Activated CD4-positive, alpha-beta memory T cell treated with anti-CD3 and anti-CD28 coated beads, Interleukin-2, amount 10 ng/mL, durations not matched to agents 7 days and 5 days (primary cell): Measurements from ENCODE around the gene DLG5. TPM values are rescaled to one million over a fixed set of nuclear protein-coding genes. Genes with fewer than 3 reads are reported as not detected.

ENCODE experiments used
- CTCF ChIA-PET: fragments of 350-600 bp; sonication (Branson Sonifier 250); formaldehyde crosslinking; loops from one replicate; lab custom pipeline; 2021; ENCODE audit warnings: antibody characterized with exemption, inconsistent platforms; lab: Charles Lee
- POLR2A ChIA-PET: fragments of 350-600 bp; sonication (Branson Sonifier 250); formaldehyde crosslinking; loops from one replicate; lab custom pipeline; 2021; ENCODE audit warnings: antibody characterized with exemption; lab: Charles Lee
- DNase-seq: peaks from one replicate; pipeline ENCODE4 v3.0.0-alpha.2; 2020
- H3K27ac Mint-ChIP-seq: one replicate; pipeline ENCODE4 v1.8.0; 2021; ENCODE audit warnings: mild to moderate bottlenecking, mixed read lengths
- H3K27me3 Mint-ChIP-seq: one replicate; pipeline ENCODE4 v1.8.0; 2021; ENCODE audit warnings: mixed read lengths
- H3K36me3 Mint-ChIP-seq: one replicate; pipeline ENCODE4 v1.8.0; 2021; ENCODE audit warnings: low read depth, mixed read lengths
- H3K4me1 Mint-ChIP-seq: one replicate; pipeline ENCODE4 v1.8.0; 2021; ENCODE audit warnings: mixed read lengths
- H3K4me3 Mint-ChIP-seq: one replicate; pipeline ENCODE4 v1.8.0; 2021; ENCODE audit warnings: mild to moderate bottlenecking, mixed read lengths
- H3K9me3 Mint-ChIP-seq: one replicate; pipeline ENCODE4 v1.8.0; 2021; ENCODE audit warnings: mixed read lengths
- total RNA-seq, 2 experiments: library from RNA; stranded (reverse); gene quantifications; one replicate each; pipeline ENCODE4 v1.2.3, GENCODE V29; 2021

DLG5 gene
- total RNA-seq, 2 experiments from 2014 or later, result 9.6 to 9.9 TPM

DNA sequence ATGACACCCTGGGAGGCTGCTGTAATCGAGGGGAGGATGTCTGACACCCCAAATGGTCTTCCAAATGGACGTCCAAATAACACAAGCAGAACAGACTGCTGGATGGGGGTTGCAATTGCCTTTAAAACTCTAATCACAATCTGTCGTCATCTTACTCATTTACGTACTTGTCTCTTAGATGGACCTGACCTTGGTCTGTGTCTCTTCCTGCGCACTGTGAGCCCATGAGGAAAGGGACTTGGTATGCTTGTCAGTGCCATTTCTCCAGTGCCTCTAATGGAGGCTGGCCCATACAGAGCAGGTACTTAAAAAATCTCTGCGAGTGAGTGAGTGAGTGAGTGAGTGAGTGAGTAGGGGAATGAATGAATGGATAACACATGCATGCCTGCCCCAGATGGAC is 93.3 kb downstream of the DLG5 start:
- no peak overlapping the region for H3K4me3 Mint-ChIP-seq
- DNase-seq, result no peak
- H3K27me3 Mint-ChIP-seq, result no peaks in the 10 kb centered on the region
- H3K9me3 Mint-ChIP-seq, result no peaks in the 10 kb centered on the region
- peaks cover 35% of the 10 kb centered on the region for H3K4me1 Mint-ChIP-seq
- ChIA-PET POLR2A (interaction anchor here (0.8 kb wide), 1 partner anchor 122 kb away, joined by 3 read pairs; no protein-coding TSS in a partner anchor), CTCF (no interaction called here)
- H3K36me3 Mint-ChIP-seq, result no peaks in the 10 kb centered on the region
- H3K27ac Mint-ChIP-seq, result no peak overlapping the region

- peak overlapping the region; percentile 35 for H3K27ac Mint-ChIP-seq
- ChIA-PET POLR2A (interaction anchor here (0.8 kb wide), 1 partner anchor 121 kb away, joined by 3 read pairs; no protein-coding TSS in a partner anchor), CTCF (no interaction called here)
- H3K9me3 Mint-ChIP-seq, result no peaks in the 10 kb centered on the region
- H3K36me3 Mint-ChIP-seq, result no peaks in the 10 kb centered on the region
- peaks cover 27% of the 10 kb centered on the region for H3K4me1 Mint-ChIP-seq
- H3K27me3 Mint-ChIP-seq, result no peaks in the 10 kb centered on the region
- no peak overlapping the region for H3K4me3 Mint-ChIP-seq
- DNase-seq, result peak; percentile 46
Measured at GRCh38 chr10:77832238-77832637, 94.3 kb downstream of the DLG5 start.

DNA sequence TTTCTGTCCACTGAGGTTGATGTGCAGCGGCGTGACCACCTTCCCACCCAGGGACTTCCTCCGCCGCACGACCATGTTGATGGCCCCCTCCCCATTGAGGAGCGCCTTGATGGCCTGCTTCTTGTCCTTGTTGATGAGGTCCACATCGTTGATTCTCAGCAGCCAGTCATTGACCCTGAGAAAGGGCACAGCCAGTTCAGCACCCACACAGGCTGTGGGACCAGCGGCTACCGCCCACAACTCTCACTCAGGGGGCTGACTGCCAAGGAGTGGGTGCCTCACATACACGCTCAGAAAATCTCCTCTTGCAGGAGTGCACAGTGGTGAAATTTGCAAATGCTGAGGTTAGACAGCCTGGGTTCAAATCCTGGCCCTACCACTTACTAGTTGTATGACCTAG is 97.2 kb downstream of the DLG5 start:
- Mint-ChIP-seq H3K27ac (no peak overlapping the region), H3K4me1 (peaks cover 9% of the 10 kb centered on the region), H3K36me3 (no peaks in the 10 kb centered on the region), H3K27me3 (no peaks in the 10 kb centered on the region), H3K9me3 (no peaks in the 10 kb centered on the region), H3K4me3 (no peak overlapping the region)
- POLR2A ChIA-PET, result no interaction called here
- no peak for DNase-seq
- CTCF ChIA-PET, result no interaction called here

DNA sequence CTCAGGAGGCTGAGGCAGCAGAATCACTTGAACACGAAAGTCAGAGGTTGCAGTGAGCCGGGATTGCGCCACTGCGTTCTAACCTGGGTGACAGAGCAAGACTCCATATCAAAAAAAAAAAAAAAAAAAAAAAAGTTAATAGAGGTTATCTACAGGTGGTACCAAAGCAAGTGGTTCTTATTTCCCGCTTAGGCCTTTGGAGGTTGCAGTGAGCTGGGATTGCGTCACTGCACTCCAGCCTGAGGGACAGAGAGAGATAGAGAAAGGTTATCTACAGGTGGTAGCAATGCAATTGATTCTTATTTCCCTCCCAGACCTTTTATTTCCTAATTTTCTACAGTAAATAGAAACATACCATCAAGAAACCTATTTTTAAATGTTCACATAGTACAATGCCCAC is 98.2 kb downstream of the DLG5 start:
- Mint-ChIP-seq H3K9me3 (no peaks in the 10 kb centered on the region), H3K4me1 (peaks cover 9% of the 10 kb centered on the region), H3K4me3 (no peak overlapping the region), H3K36me3 (no peaks in the 10 kb centered on the region), H3K27me3 (no peaks in the 10 kb centered on the region), H3K27ac (no peak overlapping the region)
- CTCF ChIA-PET, result no interaction called here
- POLR2A ChIA-PET, result no interaction called here
- no peak for DNase-seq

DNA sequence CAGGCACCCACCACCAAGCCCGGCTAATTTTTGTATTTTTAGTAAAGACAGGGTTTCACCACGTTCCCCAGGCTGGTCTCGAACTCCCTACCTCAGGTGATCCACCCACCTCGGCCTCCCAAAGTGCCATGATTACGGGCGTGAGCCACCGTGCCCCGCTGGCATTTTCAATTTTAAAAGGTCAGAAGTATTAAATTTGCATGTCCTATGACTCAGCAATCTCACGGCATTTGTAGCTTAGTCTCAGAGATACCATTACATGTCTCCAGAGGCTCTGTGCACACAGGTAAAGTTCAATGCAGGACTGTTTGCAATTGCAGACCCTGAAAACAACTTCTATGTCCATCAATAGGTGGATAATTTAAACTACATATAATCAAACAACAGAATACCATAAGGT is 99.2 kb downstream of the DLG5 start:
- CTCF ChIA-PET, result no interaction called here
- Mint-ChIP-seq H3K27ac (no peak overlapping the region), H3K4me3 (no peak overlapping the region), H3K27me3 (no peaks in the 10 kb centered on the region), H3K9me3 (no peaks in the 10 kb centered on the region), H3K4me1 (peaks cover 7% of the 10 kb centered on the region), H3K36me3 (no peaks in the 10 kb centered on the region)
- no peak for DNase-seq
- POLR2A ChIA-PET, result no interaction called here

- no peak overlapping the region for H3K4me3 Mint-ChIP-seq
- no peak overlapping the region for H3K27ac Mint-ChIP-seq
- H3K9me3 Mint-ChIP-seq, result no peaks in the 10 kb centered on the region
- DNase-seq, result no peak
- POLR2A ChIA-PET, result no interaction called here
- H3K4me1 Mint-ChIP-seq, result no peaks in the 10 kb centered on the region
- CTCF ChIA-PET, result no interaction called here
- no peaks in the 10 kb centered on the region for H3K27me3 Mint-ChIP-seq
- H3K36me3 Mint-ChIP-seq, result no peaks in the 10 kb centered on the region
Measured at GRCh38 chr10:77825965-77826364, 100.6 kb downstream of the DLG5 start.

- no peaks in the 10 kb centered on the region for H3K27me3 Mint-ChIP-seq
- DNase-seq, result no peak
- peaks cover 7% of the 10 kb centered on the region for H3K4me1 Mint-ChIP-seq
- POLR2A ChIA-PET, result no interaction called here
- CTCF ChIA-PET, result no interaction called here
- H3K27ac Mint-ChIP-seq, result no peak overlapping the region
- H3K36me3 Mint-ChIP-seq, result no peaks in the 10 kb centered on the region
- no peak overlapping the region for H3K4me3 Mint-ChIP-seq
- H3K9me3 Mint-ChIP-seq, result no peaks in the 10 kb centered on the region
Measured at GRCh38 chr10:77824908-77825307, 101.6 kb downstream of the DLG5 start.

GRCh38 chr10:77823811-77824542 is 102.6 kb downstream of the DLG5 start:
- H3K4me1 Mint-ChIP-seq, result peaks cover 7% of the 10 kb centered on the region
- H3K27me3 Mint-ChIP-seq, result no peaks in the 10 kb centered on the region
- no peaks in the 10 kb centered on the region for H3K9me3 Mint-ChIP-seq
- ChIA-PET POLR2A (no interaction called here), CTCF (no interaction called here)
- no peak overlapping the region for H3K4me3 Mint-ChIP-seq
- no peak for DNase-seq
- H3K27ac Mint-ChIP-seq, result peak overlapping the region; percentile 7
- no peaks in the 10 kb centered on the region for H3K36me3 Mint-ChIP-seq

DNA sequence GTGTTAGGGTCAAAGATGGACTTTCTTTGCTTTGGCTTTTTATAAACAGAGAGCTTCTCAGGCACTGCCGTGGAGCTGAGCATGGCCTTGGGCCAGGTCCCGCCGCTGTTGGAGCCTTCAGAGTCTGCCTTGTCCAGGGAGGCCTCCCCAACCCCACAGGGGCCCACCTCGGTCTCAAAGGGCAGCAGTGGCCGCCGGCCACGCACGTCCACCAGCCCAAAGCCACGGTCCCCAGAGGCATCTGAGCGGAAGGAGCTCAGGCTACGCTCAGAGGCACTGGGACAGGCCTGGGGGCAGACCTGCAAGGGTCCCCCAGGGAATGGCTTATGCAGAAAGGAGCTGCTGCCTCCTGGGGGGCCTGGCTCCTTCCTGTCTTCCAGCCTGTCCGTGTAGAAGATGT is 105.0 kb downstream of the DLG5 start:
- CTCF ChIA-PET, result no interaction called here
- H3K4me1 Mint-ChIP-seq, result peaks cover 7% of the 10 kb centered on the region
- H3K27me3 Mint-ChIP-seq, result no peaks in the 10 kb centered on the region
- H3K9me3 Mint-ChIP-seq, result no peaks in the 10 kb centered on the region
- H3K27ac Mint-ChIP-seq, result no peak overlapping the region
- no peak overlapping the region for H3K4me3 Mint-ChIP-seq
- no peaks in the 10 kb centered on the region for H3K36me3 Mint-ChIP-seq
- DNase-seq, result no peak
- POLR2A ChIA-PET, result no interaction called here

DNA sequence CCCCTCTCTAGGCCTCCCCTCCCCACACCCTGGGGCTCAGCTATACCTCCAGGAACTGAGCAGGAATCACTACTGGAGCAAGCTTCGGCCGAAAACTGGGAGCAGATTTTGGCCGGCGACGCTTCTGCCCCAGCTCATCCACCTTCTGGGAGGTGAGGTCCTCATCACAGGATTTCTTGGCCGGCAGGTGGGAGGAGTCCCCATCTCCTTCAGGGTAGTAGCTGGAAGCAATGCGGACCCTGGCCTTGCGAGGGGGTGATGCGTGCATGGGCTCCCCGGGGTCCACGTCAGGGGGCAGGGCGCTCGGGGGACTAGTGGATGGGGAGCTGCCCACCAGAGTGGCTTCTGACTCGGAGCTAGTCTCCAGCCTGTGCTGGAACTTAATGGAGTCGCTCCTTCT is 105.5 kb downstream of the DLG5 start:
- ChIA-PET POLR2A (interaction anchor here (1.3 kb wide), 1 partner anchor 15 kb away, joined by 4 read pairs; no protein-coding TSS in a partner anchor), CTCF (no interaction called here)
- peaks cover 7% of the 10 kb centered on the region for H3K4me1 Mint-ChIP-seq
- no peak for DNase-seq
- H3K4me3 Mint-ChIP-seq, result no peak overlapping the region
- H3K27ac Mint-ChIP-seq, result no peak overlapping the region
- H3K9me3 Mint-ChIP-seq, result no peaks in the 10 kb centered on the region
- H3K36me3 Mint-ChIP-seq, result no peaks in the 10 kb centered on the region
- H3K27me3 Mint-ChIP-seq, result no peaks in the 10 kb centered on the region

DNA sequence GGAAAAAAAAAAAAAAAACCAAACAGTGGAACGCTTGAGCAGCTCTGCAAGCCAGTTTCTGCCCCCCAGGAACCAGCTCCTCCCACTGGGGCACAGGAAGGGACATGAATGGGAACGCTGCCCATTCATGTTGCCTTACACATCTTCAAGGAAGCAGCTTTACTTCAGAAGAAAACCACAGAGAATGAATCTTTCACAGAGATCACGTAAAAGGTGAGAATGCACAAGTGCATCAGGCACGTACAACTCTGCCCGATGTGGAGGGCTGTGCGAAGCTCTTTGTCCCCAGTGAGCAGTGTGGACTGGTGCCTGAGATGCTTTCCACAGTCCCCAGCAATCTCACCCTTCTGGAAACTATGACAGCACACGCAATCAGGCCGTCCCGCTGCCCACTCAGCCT is 106.2 kb downstream of the DLG5 start:
- Mint-ChIP-seq H3K9me3 (no peaks in the 10 kb centered on the region), H3K4me1 (peaks cover 7% of the 10 kb centered on the region), H3K4me3 (no peak overlapping the region), H3K27me3 (no peaks in the 10 kb centered on the region), H3K27ac (peak overlapping the region; percentile 44), H3K36me3 (no peaks in the 10 kb centered on the region)
- ChIA-PET CTCF (no interaction called here), POLR2A (interaction anchor here (1.3 kb wide), 1 partner anchor 15 kb away, joined by 4 read pairs; no protein-coding TSS in a partner anchor)
- no peak for DNase-seq

DNA sequence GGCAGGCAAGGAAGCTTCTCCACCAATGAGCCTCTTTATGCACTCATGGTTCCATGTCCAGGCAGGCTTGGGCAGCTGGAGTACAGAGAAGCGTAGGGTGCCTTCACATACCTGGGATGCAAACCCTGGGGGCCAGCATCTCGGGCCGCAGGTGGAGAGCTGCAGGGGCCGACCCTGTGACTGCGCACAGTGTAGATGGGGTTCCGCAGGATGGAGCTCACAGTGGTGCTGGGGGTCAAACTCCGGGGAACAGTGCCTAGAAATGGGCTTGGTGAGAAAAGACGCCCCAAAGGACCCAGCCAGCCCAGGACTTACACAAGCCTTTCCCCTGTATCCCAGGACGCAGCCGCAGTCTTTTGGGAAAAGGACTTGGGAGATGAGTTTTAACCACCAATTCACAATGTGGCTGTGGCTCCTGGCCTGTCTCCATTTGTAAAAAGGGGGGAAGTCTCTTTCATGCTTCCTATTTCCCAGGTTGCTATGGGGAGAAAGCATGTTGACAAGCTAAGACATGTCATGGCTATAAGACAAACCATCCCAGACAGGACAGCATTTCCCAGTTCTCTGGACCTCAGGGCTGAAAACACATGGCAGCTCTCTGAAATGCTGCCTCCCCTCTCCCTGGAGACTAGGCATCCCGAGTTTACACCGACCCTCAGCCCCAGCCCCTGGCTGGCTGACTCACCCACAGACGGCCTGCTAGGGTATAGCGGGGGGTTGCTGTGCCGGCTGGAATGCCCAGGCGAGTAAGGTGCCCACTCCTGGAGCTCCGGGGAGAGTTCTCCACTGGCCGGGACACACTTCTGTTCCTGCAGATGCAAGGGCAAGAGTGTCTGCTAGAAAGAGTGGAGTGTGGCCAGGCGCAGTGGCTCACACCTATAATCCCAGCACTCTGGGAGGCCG is 107.1 kb downstream of the DLG5 start:
- CTCF ChIA-PET, result interaction anchor here (0.9 to 1.4 kb wide), 2 partner anchors 18 to 28 kb away, joined by 3 to 4 read pairs; no protein-coding TSS in a partner anchor
- Mint-ChIP-seq H3K4me1 (peaks cover 7% of the 10 kb centered on the region), H3K9me3 (no peaks in the 10 kb centered on the region), H3K27me3 (no peaks in the 10 kb centered on the region), H3K4me3 (no peak overlapping the region), H3K36me3 (no peaks in the 10 kb centered on the region), H3K27ac (no peak overlapping the region)
- POLR2A ChIA-PET, result interaction anchor here (1.3 kb wide), 1 partner anchor 16 kb away, joined by 4 read pairs; no protein-coding TSS in a partner anchor
- DNase-seq, result no peak

GRCh38 chr10:77818378-77818777 is 108.2 kb downstream of the DLG5 start:
- Mint-ChIP-seq H3K4me3 (no peak overlapping the region), H3K27ac (no peak overlapping the region), H3K27me3 (no peaks in the 10 kb centered on the region), H3K4me1 (peaks cover 7% of the 10 kb centered on the region), H3K36me3 (no peaks in the 10 kb centered on the region), H3K9me3 (no peaks in the 10 kb centered on the region)
- no peak for DNase-seq
- CTCF ChIA-PET, result interaction anchor here (1.4 kb wide), 1 partner anchor 19 kb away, joined by 4 read pairs; no protein-coding TSS in a partner anchor
- POLR2A ChIA-PET, result no interaction called here
